Dedifferentiated amniotic fluid mesenchymal stem cell (primary cell): Measurements from ENCODE around the gene CD40.

Experiments used
- DNase-seq: peaks from one replicate; pipeline ENCODE4 v3.0.0-alpha.2; 2016; ENCODE audit errors: extremely low spot score

Gene CD40

DNA sequence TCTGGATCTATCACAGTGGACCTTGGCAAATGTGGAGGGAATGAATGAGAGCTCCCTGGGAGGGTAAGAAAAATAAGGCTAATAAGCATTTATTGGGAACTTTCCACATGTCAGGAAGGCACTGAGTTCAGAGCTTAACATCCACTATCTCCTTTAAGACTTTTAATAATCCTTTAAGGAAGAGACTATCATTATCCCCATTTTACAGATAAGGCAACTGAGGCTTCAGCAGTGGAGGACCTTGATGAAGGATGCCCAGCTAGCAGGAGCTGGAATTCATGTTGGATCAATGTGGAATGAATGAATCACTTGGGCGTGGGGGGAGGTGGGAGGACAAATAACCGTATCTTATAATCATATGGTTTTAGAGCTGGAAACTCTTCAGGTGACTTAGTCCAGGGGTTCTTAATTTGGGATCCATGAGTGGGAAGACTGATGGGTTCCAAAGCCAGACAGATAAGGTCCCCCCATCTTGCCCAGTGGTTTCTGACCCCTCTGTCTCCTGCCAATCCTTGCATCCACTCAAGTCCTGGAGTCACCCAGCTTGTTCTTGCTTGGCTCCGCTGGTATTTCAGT is 54.9 kb downstream of the CD40 start:
- DNase-seq = no peak

DNA sequence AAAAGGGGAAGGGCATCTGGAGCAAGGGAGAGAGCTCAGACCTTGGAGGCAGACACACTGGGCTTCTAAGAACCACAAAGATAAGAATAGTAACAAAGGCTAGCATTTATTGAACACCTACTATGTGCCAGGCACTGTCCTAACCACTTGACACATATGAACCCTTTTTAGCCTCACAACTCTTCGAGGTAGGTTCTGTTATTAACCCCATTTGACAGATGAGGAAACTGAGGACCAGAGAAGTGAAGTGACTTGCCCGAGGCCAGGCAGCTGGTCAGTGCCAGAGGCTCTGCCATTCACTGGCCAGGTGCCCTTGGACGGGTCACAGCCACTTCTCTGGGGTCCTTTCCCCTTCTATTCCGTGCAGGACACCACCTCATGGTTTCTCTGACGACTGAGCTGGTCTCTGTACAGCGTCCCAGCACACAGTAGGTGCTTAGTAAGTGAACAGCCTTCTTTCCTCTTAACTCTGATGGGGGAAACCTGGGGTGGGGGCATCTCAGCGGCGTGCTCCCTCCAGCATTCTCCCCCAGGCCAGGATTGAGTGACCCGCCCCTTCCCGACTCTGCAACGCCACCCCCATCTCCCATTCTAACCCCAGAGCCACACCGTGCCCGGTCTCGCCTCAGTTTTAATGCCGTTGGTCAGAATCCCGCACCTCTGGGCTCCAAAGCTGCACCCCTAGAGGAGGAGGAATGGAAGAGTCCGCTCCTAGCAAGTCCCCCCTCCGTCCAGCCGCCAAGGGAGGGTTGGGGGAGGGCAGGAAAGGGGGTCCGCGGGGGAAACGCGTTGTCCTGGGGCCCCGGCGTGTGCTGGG is 55.7 kb downstream of the CD40 start:
- DNase-seq = no peak

DNA sequence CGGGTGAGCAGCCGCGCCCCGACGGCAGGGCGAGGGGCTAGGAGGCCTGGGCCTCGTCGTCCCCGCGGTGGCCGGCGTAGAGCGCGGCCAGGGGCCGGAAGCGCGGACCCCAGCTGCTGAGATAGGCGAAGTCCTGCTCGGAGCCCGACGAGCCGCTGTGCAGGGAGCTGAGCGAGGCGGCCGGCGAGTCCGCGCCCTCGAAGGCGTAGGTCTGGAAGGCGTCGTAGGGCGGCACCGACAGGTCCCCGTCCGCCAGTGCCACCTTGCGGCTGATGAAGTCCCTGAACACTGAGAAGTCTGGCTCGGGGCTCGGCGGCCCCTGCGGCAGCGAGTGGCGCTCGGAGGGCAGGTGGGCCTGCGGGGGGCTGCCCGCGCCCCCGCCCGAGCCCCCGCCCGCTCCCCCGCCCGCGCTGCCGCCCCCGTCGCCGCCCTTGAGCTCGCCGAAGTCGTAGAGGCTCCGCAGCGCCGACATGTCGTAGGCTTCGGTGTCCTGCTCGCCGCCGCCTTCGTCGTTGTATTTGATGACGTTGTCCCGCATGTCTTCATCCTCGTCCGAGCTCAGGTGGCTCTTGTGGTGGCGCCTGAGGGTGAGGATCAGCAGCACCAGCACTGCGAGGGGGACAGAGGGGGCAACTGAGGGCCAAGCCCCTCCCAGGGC is 56.5 kb downstream of the CD40 start:
- no peak for DNase-seq

DNA sequence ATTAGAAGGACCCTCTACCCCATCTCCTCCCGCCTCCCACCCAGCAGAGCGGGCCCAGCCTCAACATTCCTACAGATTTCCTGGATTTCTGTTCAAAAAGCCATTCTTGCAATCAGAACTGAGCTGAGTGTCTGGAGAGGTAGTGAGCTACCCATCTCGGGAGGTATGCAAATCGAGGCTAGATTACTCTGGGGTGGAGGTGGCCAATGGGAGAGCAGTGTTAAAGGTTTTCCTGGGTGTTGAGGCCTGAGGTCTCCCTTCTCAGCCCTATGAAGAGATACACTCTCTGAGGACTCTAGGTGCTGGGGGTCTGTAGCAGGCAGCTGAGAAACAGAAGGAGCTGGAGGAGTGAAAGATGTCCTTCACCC is 57.0 kb downstream of the CD40 start:
- DNase-seq = no peak

GRCh38 chr20:46176739-46177378 is 58.7 kb downstream of the CD40 start:
- DNase-seq = no peak

- no peak for DNase-seq
These were observed 59.7 kb downstream of the CD40 start for GRCh38 chr20:46177768-46178167.

DNA sequence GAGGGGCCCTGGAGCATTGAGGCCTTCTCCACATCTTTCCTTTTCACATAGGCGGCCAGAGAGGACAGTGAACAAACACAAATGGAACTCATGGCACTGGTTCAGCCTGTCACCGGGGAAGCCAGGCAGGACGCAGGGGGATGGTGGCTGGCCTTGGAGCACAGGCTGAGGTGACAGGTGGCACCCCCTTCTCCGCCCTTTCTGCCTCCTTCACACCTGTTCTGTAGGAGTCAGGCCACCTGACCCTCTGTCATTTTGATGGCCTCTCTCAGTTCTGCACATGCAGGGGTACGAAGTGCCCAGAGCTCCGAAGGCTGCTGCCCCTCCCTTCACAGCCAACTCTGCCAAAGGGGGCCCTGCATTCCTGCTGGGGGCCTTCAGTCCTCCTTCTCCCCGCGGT is 60.8 kb downstream of the CD40 start:
- no peak for DNase-seq
